ENCODE data around the gene PODXL.

PODXL gene

GRCh38 chr7:131482800-131483199, 73.6 kb downstream of the PODXL start:
- Histone ChIP-seq H4K20me1 (ENCODE audit: insufficient read depth, low read length) (no peaks in the 10 kb centered on the region), H3K4me2 (ENCODE audit: low read depth, low read length) (no peak overlapping the region), H3K27me3 (replicated peaks; ENCODE audit: insufficient read depth, low read length) (no peaks in the 10 kb centered on the region), H3K36me3 (replicated peaks; ENCODE audit: insufficient read depth, low read length) (no peaks in the 10 kb centered on the region), H3K79me2 (ENCODE audit: low read length) (no peaks in the 10 kb centered on the region), H3F3A (ENCODE audit: insufficient read depth, low read length) (no peaks in the 10 kb centered on the region), H3K4me3 (ENCODE audit: low read length) (no peak overlapping the region), H3K27ac (ENCODE audit: low read length) (no peak overlapping the region), H3K9me2 (replicated peaks; ENCODE audit: insufficient read depth, low read length) (no peaks in the 10 kb centered on the region), H2AFZ (ENCODE audit: low read length) (no peak overlapping the region), H3K4me1 (ENCODE audit: low read length) (peaks cover 4% of the 10 kb centered on the region; the same call in 1 of the 2 replicates), H3K9me3 (replicated peaks; ENCODE audit: insufficient read depth, low read length) (no peaks in the 10 kb centered on the region), H3K9ac (ENCODE audit: low read length) (no peak overlapping the region)
- no peak for DNase-seq
- TF ChIP-seq EZH2 (optimal IDR thresholded peaks at IDR 0.05; ENCODE audit: low read depth, low read length): no peak
- TF ChIP-seq EZH2phosphoT487 (IDR thresholded peaks at IDR 0.05; ENCODE audit: low read length): no peak
- no peak for TF ChIP-seq CTCF (IDR thresholded peaks at IDR 0.05; ENCODE audit: low read length)

GRCh38 chr7:131480384-131481315, 75.8 kb downstream of the PODXL start:
- H3K79me2 ChIP-seq (ENCODE audit: low read length): no peaks in the 10 kb centered on the region
- no peaks in the 10 kb centered on the region for H3F3A ChIP-seq (ENCODE audit: insufficient read depth, low read length)
- H3K27ac ChIP-seq (ENCODE audit: low read length): no peak overlapping the region
- H3K4me3 ChIP-seq (ENCODE audit: low read length): no peak overlapping the region
- no peak for DNase-seq
- H3K9me2 ChIP-seq (replicated peaks; ENCODE audit: insufficient read depth, low read length): no peaks in the 10 kb centered on the region
- H3K9ac ChIP-seq (ENCODE audit: low read length): no peak overlapping the region
- H3K9me3 ChIP-seq (replicated peaks; ENCODE audit: insufficient read depth, low read length): no peaks in the 10 kb centered on the region
- no peaks in the 10 kb centered on the region for H3K27me3 ChIP-seq (replicated peaks; ENCODE audit: insufficient read depth, low read length)
- H4K20me1 ChIP-seq (ENCODE audit: insufficient read depth, low read length): no peaks in the 10 kb centered on the region
- peaks cover 4% of the 10 kb centered on the region; the same call in 1 of the 2 replicates for H3K4me1 ChIP-seq (ENCODE audit: low read length)
- TF ChIP-seq EZH2phosphoT487 (IDR thresholded peaks at IDR 0.05; ENCODE audit: low read length): no peak
- TF ChIP-seq CTCF (IDR thresholded peaks at IDR 0.05; ENCODE audit: low read length): no peak
- no peak for TF ChIP-seq EZH2 (optimal IDR thresholded peaks at IDR 0.05; ENCODE audit: low read depth, low read length)
- H2AFZ ChIP-seq (ENCODE audit: low read length): no peak overlapping the region
- no peak overlapping the region for H3K4me2 ChIP-seq (ENCODE audit: low read depth, low read length)
- no peaks in the 10 kb centered on the region for H3K36me3 ChIP-seq (replicated peaks; ENCODE audit: insufficient read depth, low read length)

GRCh38 chr7:131476740-131477139, 79.7 kb downstream of the PODXL start:
- TF ChIP-seq EZH2phosphoT487 (IDR thresholded peaks at IDR 0.05; ENCODE audit: low read length) (no peak), CTCF (IDR thresholded peaks at IDR 0.05; ENCODE audit: low read length) (no peak), EZH2 (optimal IDR thresholded peaks at IDR 0.05; ENCODE audit: low read depth, low read length) (no peak)
- no peaks in the 10 kb centered on the region for H3F3A ChIP-seq (ENCODE audit: insufficient read depth, low read length)
- no peaks in the 10 kb centered on the region for H3K27me3 ChIP-seq (replicated peaks; ENCODE audit: insufficient read depth, low read length)
- no peaks in the 10 kb centered on the region for H3K36me3 ChIP-seq (replicated peaks; ENCODE audit: insufficient read depth, low read length)
- H3K9me3 ChIP-seq (replicated peaks; ENCODE audit: insufficient read depth, low read length): no peaks in the 10 kb centered on the region
- no peak overlapping the region for H3K27ac ChIP-seq (ENCODE audit: low read length)
- no peaks in the 10 kb centered on the region for H4K20me1 ChIP-seq (ENCODE audit: insufficient read depth, low read length)
- no peaks in the 10 kb centered on the region for H3K79me2 ChIP-seq (ENCODE audit: low read length)
- no peak overlapping the region for H2AFZ ChIP-seq (ENCODE audit: low read length)
- no peak overlapping the region for H3K4me3 ChIP-seq (ENCODE audit: low read length)
- H3K9me2 ChIP-seq (replicated peaks; ENCODE audit: insufficient read depth, low read length): no peaks in the 10 kb centered on the region
- no peak overlapping the region for H3K4me2 ChIP-seq (ENCODE audit: low read depth, low read length)
- H3K4me1 ChIP-seq (ENCODE audit: low read length): no peaks in the 10 kb centered on the region
- no peak for DNase-seq
- H3K9ac ChIP-seq (ENCODE audit: low read length): no peak overlapping the region

Data from MM.1S (cell line).